Lung (tissue), 12 donors: Measurements from ENCODE around the gene SLC28A3. TPM values are rescaled to one million over a fixed set of nuclear protein-coding genes. Genes with fewer than 3 reads are reported as not detected.
A peak's percentile ranks its signal among the peaks of the same experiment; 100 is the strongest.

Source experiments
- ATAC-seq: fragments of 200-7000 bp; cut with Tn5 transposase; one replicate; pipeline ENCODE4 v1.9.1; 2020; ENCODE audit warnings: moderate number of reproducible peaks; ENCODE audit not compliant: insufficient read depth, low FRiP score
- DNase-seq, 3 donors: peaks; one replicate each; pipeline ENCODE4 v3.0.0-alpha.2; 2013 to 2017
- H3K27ac ChIP-seq, 2 donors: one replicate each; pipeline ENCODE4 v1.5.1; 2013; ENCODE audit warnings: mild to moderate bottlenecking in 2 of 2, moderate library complexity in 2 of 2, control low read depth in 1 of 2, inconsistent platforms in 1 of 2, low read depth in 1 of 2, low read length in 1 of 2
- H3K27me3 ChIP-seq, 3 donors: one replicate each; pipeline ENCODE4 v1.5.1; 2013; ENCODE audit warnings: low read length in 2 of 3; ENCODE audit not compliant: control insufficient read depth in 3 of 3, insufficient read depth in 3 of 3
- H3K36me3 ChIP-seq, 4 donors: one replicate each; pipeline ENCODE4 v1.5.1; 2013; ENCODE audit warnings: low read length in 4 of 4, mild to moderate bottlenecking in 1 of 4, moderate library complexity in 1 of 4; ENCODE audit not compliant: control insufficient read depth in 4 of 4, insufficient read depth in 4 of 4
- H3K4me1 ChIP-seq, 5 donors: one replicate each; pipeline ENCODE4 v1.5.1; 2013; ENCODE audit warnings: low read length in 5 of 5, mild to moderate bottlenecking in 2 of 5, moderate library complexity in 1 of 5; ENCODE audit not compliant: control insufficient read depth in 5 of 5, insufficient read depth in 5 of 5
- H3K4me3 ChIP-seq: one replicate; pipeline ENCODE4 v1.5.1; 2013; ENCODE audit warnings: mild to moderate bottlenecking, control low read depth, moderate library complexity
- H3K9ac ChIP-seq, 2 donors: one replicate each; pipeline ENCODE4 v1.5.1; 2013; ENCODE audit warnings: low read length in 2 of 2, control low read depth in 1 of 2; ENCODE audit not compliant: insufficient read depth in 1 of 2
- H3K9me3 ChIP-seq, 4 donors: one replicate each; pipeline ENCODE4 v1.5.1; 2013; ENCODE audit warnings: low read length in 3 of 4, mild to moderate bottlenecking in 1 of 4, moderate library complexity in 1 of 4; ENCODE audit not compliant: control insufficient read depth in 4 of 4, insufficient read depth in 3 of 4
- CTCF ChIP-seq: IDR thresholded peaks from 2 replicates; pipeline ENCODE4 v1.5.1; 2012; ENCODE audit warnings: mild to moderate bottlenecking; ENCODE audit errors: control extremely low read depth, extremely low read depth
- WGBS, 2 donors: extraction: QIAGEN DNeasy Blood & Tissue Kit; methylation state at CpG; one replicate each; pipeline ENCODE4 v1.1.7; 2013; 5-methylcytosine and 5-hydroxymethylcytosine counted together
- polyA plus RNA-seq, 2 donors: library from polyadenylated mRNA; stranded (reverse); fragments of 200-250 nt; gene quantifications; one replicate each; pipeline ENCODE4 v1.2.1, GENCODE V29; 2013
- total RNA-seq, 2 donors: library from RNA; depleted of rRNA in 1 of 2; stranded (reverse); fragments of >200 nt in 1 of 2; gene quantifications; one replicate each; pipeline ENCODE4 v1.2.1, GENCODE V29; 2014 to 2021
- donor health status: control.
- donor health status: control.
- donor health status: Bipolar disorder and iron deficiency.
- donor health status: healthy.
- donor health status: DM: yes; HTN: yes; CAD: no.

Gene SLC28A3
- total and polyA plus RNA-seq, 4 donors = 0.59 to 4.0 (median 0.88) TPM

- WGBS, 2 donors = 70 to 88% methylated on average over 3 of the region's 3 CpGs
- H3K4me1 ChIP-seq = peaks cover 0 to 12% (median 4%) of the 10 kb centered on the region in 5 donors
- no peak for TF ChIP-seq CTCF
- no peaks in the 10 kb centered on the region for H3K27me3 ChIP-seq
- ATAC-seq = no peak
- peak overlapping the region in 1 of 2 donors; percentile 62 for H3K27ac ChIP-seq
- H3K4me3 ChIP-seq = no peak overlapping the region
- DNase-seq = peak in 2 of 3 donors; percentile 16 to 41
- H3K36me3 ChIP-seq = no peaks in the 10 kb centered on the region
- no peak overlapping the region for H3K9ac ChIP-seq
- peaks cover 0 to 2% (median 0%) of the 10 kb centered on the region in 4 donors for H3K9me3 ChIP-seq
Observed at GRCh38 chr9:84339503-84339902, 1.1 kb downstream of the SLC28A3 start.

- H3K4me1 ChIP-seq = peaks cover 0 to 12% (median 4%) of the 10 kb centered on the region in 5 donors
- H3K4me3 ChIP-seq = no peak overlapping the region
- no peak overlapping the region for H3K27ac ChIP-seq
- no peaks in the 10 kb centered on the region for H3K27me3 ChIP-seq
- peaks cover 0 to 2% (median 0%) of the 10 kb centered on the region in 4 donors for H3K9me3 ChIP-seq
- no peak for DNase-seq
- 84 to 92% methylated on average over 4 of the region's 4 CpGs for WGBS, 2 donors
- TF ChIP-seq CTCF = no peak
- no peak for ATAC-seq
- no peak overlapping the region for H3K9ac ChIP-seq
- no peaks in the 10 kb centered on the region for H3K36me3 ChIP-seq
Observed at GRCh38 chr9:84338792-84339191, 1.8 kb downstream of the SLC28A3 start.

- no peak for ATAC-seq
- 95 to 96% methylated on average over 8 of the region's 8 CpGs for WGBS, 2 donors
- Histone ChIP-seq H3K9ac (no peak overlapping the region), H3K4me3 (no peak overlapping the region), H3K36me3 (no peaks in the 10 kb centered on the region), H3K27ac (no peak overlapping the region), H3K4me1 (peaks cover 0 to 12% (median 0%) of the 10 kb centered on the region in 5 donors), H3K27me3 (no peaks in the 10 kb centered on the region), H3K9me3 (peaks cover 0 to 2% (median 0%) of the 10 kb centered on the region in 4 donors)
- TF ChIP-seq CTCF = no peak
- no peak for DNase-seq
Observed at GRCh38 chr9:84337252-84337651, 3.3 kb downstream of the SLC28A3 start.

DNA sequence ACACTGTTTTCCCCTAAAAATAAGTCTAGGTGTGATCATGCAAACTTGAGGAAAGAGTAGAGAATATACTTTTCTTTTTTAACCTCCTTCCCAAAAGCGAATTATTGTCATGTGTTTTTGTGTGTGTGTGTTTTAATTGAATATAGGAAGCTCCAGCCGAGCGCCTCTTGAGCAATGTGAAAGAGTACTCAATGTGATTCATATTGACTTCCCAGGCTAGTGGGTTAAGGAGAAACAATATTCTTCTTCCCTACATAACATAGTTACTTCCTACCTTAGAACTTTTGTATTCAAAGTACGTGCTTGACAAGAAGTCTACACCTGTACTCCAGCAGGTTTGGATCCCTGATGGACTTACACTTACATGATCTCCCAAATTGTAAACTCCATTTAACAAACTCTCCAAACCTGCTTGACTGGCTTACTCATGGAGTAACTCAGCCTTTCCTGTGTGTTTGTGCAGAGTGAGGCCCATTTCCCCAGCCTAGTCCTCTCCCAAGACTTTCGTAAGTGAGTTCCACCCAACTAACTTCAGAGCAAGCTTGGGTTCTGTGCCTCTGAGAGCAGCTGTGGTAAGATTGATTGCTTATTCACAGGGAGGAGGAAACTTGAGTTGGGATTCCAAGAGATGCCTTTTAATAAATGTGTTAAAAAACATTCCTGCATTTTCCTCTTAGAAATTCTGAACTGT is 9.3 kb downstream of the SLC28A3 start:
- Histone ChIP-seq H3K9ac (no peak overlapping the region), H3K9me3 (peaks cover 0 to under 1% (median 0%) of the 10 kb centered on the region in 4 donors), H3K27me3 (no peaks in the 10 kb centered on the region), H3K4me1 (no peaks in the 10 kb centered on the region), H3K27ac (no peak overlapping the region), H3K36me3 (no peaks in the 10 kb centered on the region), H3K4me3 (no peak overlapping the region)
- 47 to 65% methylated on average over 5 of the region's 5 CpGs for WGBS, 2 donors
- DNase-seq (peak in 2 of 3 donors; percentile 53 to 77), ATAC-seq (peak; percentile 58)
- TF ChIP-seq CTCF = no peak
